ENCODE data around the gene MEF2D. TPM values are rescaled to one million over a fixed set of nuclear protein-coding genes. Genes with fewer than 3 reads are reported as not detected.

The MEF2D gene
- total RNA-seq, 4 donors from 2014 or later = 61.7 to 73.5 (median 67.1) TPM

DNA sequence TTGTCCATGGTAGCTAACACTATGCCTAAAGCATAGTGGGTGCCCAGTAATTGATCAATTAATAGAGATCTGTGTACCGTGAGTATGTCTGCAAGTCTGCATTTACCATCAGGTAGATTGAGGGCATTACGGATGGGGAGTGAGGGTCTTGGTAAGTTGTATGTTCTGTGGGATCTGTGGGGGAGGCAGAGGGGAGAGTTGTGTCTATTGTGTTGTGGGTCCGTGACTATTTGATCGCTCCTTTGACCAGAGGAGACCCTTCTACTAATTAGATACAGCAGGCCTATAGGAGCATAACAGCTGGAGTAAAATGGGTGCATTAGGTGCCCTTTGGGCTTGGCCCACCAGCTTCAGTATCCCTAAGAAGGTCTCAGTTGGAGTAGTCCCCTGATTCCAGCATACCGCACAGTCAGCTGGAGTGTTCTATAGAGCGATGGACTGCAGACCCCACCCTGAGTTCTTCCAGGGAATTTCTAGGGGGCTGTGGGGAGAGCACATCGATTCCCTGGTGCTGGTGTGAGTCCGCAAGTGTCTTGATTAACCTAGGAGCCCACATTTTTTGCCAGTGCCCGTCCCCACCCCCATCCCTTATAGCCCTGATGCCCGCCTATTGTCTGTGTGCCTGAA lies 75.7 kb downstream of the MEF2D start:
- DNase-seq (ENCODE audit: low spot score in 2 of 2) = no peak
- TF ChIP-seq POLR2AphosphoS5 (IDR thresholded peaks at IDR 0.05) (no peak), POLR2A (IDR thresholded peaks at IDR 0.05) (no peak), EP300 (IDR thresholded peaks at IDR 0.05) (no peak)
- TF ChIP-seq, protein P1, sequence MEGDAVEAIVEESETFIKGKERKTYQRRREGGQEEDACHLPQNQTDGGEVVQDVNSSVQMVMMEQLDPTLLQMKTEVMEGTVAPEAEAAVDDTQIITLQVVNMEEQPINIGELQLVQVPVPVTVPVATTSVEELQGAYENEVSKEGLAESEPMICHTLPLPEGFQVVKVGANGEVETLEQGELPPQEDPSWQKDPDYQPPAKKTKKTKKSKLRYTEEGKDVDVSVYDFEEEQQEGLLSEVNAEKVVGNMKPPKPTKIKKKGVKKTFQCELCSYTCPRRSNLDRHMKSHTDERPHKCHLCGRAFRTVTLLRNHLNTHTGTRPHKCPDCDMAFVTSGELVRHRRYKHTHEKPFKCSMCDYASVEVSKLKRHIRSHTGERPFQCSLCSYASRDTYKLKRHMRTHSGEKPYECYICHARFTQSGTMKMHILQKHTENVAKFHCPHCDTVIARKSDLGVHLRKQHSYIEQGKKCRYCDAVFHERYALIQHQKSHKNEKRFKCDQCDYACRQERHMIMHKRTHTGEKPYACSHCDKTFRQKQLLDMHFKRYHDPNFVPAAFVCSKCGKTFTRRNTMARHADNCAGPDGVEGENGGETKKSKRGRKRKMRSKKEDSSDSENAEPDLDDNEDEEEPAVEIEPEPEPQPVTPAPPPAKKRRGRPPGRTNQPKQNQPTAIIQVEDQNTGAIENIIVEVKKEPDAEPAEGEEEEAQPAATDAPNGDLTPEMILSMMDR (IDR thresholded peaks at IDR 0.05) = no peak
- Histone ChIP-seq H3K27me3 (peaks cover 84% of the 10 kb centered on the region), H3K4me3 (no peak overlapping the region), H3K36me3 (no peaks in the 10 kb centered on the region), H3K27ac (no peak overlapping the region), H3K9me3 (no peaks in the 10 kb centered on the region), H3K4me1 (peaks cover 24% of the 10 kb centered on the region)
- 87% methylated on average over 10 of the region's 10 CpGs for WGBS

DNA sequence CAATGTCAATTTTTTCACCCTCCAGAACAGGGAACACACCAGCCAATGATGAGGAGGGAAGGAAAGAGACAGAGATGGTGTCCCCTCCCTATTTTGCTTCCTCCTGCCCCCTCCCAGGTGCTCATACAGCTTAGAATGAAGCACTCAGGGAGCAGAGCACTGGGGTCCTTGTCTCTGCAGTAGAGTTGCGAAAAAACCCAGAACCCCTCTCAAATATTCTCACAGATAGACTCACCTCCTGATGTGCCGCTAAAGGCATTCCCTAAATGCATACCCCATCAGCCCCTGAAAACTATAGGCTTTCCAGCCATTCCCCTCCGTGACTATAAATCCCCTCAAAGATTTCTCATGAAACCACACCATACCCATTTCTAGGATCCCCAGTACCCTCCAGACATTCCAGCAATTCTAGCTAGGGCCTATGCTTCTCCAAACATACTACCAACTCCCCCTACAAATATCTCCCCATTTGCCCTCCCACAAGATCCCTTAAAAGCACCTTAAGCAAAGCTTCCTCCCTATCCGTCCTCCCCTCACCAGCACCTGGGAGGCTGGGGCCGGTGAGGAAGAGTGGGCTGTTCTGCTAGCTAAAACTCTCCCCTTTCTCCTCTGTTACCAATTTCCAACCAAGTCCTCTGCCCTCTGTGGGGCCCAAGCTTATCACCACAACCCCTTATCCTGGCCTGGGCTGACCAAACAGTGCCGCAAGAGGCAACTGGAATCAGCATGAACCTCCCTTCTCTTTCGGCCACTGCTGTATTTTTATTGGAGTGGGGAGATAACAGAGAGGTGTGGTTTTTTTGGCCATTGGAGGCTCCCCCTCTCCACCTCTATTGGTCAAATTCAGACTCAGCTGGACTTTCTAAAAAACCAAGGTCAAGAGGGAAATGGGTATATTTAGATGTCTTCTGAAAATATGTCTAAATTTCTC lies 76.9 kb downstream of the MEF2D start:
- TF ChIP-seq, protein P1 (IDR thresholded peaks at IDR 0.05) = no peak
- TF ChIP-seq POLR2A (IDR thresholded peaks at IDR 0.05) (no peak), EP300 (IDR thresholded peaks at IDR 0.05) (no peak)
- Histone ChIP-seq H3K27me3 (peaks cover 83% of the 10 kb centered on the region), H3K9me3 (no peaks in the 10 kb centered on the region), H3K27ac (no peak overlapping the region), H3K4me1 (peaks cover 26% of the 10 kb centered on the region), H3K4me3 (no peak overlapping the region), H3K36me3 (no peaks in the 10 kb centered on the region)
- no peak for DNase-seq (ENCODE audit: low spot score in 2 of 2)
- WGBS = 72% methylated on average over 7 of the region's 7 CpGs

DNA sequence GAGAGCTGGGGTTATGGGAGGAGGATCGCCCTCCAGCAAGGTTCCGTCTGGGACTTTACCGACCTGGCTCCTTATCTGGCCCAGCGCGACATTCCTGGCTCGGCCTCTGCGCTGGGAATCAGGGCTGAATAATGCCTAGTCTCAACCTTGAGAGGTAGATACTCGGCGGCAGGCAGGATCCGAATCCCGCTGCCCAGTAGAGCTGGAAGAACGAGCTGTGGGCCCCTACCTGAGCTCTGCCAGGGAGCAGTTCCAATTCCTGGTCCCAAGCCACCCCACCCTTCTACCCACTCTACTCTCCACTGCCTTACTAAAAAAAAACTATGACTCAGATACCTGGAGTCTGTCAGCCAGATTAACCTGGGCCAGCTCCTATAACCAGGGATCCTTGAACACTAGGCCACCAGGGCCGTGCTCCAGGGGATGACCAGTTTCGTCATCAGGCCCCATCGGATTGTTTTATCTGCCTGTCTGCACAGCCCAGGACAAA lies 77.9 kb downstream of the MEF2D start:
- WGBS = 24% methylated on average over 5 of the region's 15 CpGs
- Histone ChIP-seq H3K4me3 (no peak overlapping the region), H3K36me3 (no peaks in the 10 kb centered on the region), H3K27ac (no peak overlapping the region), H3K27me3 (peaks cover 83% of the 10 kb centered on the region), H3K4me1 (peaks cover 26% of the 10 kb centered on the region), H3K9me3 (no peaks in the 10 kb centered on the region)
- no peak for TF ChIP-seq EP300 (IDR thresholded peaks at IDR 0.05)
- TF ChIP-seq, protein P1 (IDR thresholded peaks at IDR 0.05) = no peak
- TF ChIP-seq POLR2AphosphoS5 (IDR thresholded peaks at IDR 0.05) = no peak
- TF ChIP-seq POLR2A (IDR thresholded peaks at IDR 0.05) = no peak
- no peak for DNase-seq (ENCODE audit: low spot score in 2 of 2)

DNA sequence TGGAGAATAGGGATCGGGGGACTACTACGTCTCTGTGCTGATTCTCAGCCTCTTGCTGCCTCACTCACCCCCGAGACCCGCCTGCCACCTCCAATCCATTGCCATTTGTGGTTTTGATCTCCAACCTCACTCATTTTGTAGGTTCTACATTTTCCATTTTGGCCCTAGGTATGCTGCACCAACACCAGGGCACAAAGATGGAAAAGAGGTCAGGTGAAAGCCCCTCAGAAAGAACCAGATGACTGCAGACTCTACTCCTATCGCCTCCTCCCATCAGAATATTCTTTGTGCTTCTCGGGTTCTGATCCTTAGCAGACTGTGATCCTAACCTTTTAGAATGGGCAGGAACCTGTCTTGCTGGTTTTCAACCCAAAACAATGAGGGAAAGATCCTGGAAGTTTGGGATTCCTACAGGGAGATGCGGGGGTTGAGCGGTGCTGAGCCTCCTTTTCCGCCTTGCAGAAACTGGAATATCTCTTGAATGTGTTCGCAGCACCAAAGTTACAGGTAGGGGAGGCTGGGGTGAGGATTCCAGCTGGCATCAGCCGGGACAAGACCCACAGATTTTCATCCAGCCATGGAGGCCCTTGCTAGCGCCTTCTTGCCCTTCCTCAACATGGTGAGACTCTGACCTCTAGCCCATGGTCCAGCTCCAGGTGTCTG lies 78.5 kb downstream of the MEF2D start:
- Histone ChIP-seq H3K27me3 (peaks cover 84% of the 10 kb centered on the region), H3K4me3 (peak overlapping the region; percentile 39)
- DNase-seq (ENCODE audit: low spot score in 2 of 2) = no peak

More for the DNA sequence above, 78.5 kb downstream of the MEF2D start:
- no peak for TF ChIP-seq POLR2A (IDR thresholded peaks at IDR 0.05)
- TF ChIP-seq POLR2AphosphoS5 (IDR thresholded peaks at IDR 0.05) = no peak
- TF ChIP-seq EP300 (IDR thresholded peaks at IDR 0.05) = no peak
- TF ChIP-seq, protein P1 (IDR thresholded peaks at IDR 0.05) = no peak
- Histone ChIP-seq H3K9me3 (no peaks in the 10 kb centered on the region), H3K4me1 (peaks cover 26% of the 10 kb centered on the region), H3K27ac (no peak overlapping the region), H3K36me3 (no peaks in the 10 kb centered on the region)
- 17% methylated on average over 11 of the region's 12 CpGs for WGBS

Measured in suprapubic skin (tissue), 4 donors.